GM19452 (cell line): ENCODE results near the gene FAM216B.
A peak's percentile ranks its signal among the peaks of the same experiment; 100 is the strongest.
"Not testable (repeated sequence)": the region's sequence is repeated elsewhere in the genome, so short reads cannot be mapped to it uniquely, and the experiment has no call there.

Source experiments
- ATAC-seq: cut with Tn5 transposase; IDR thresholded peaks from one replicate; pipeline ENCODE4 v1.9.1; 2021; ENCODE audit not compliant: unreplicated experiment

FAM216B gene

GRCh38 chr13:42781352-42781751 is at the start of gene FAM216B:
Gene FAM216B (plus strand): TSS chr13:42781584. CDS start chr13:42784068, 2,484 bp downstream.
- ATAC-seq = no peak

GRCh38 chr13:42732073-42732472 is 49.3 kb upstream of the FAM216B start:
- no peak for ATAC-seq

GRCh38 chr13:42733046-42733445 is 48.3 kb upstream of the FAM216B start:
- no peak for ATAC-seq

- no peak for ATAC-seq
Measured at GRCh38 chr13:42735010-42735409, 46.4 kb upstream of the FAM216B start.

- no peak for ATAC-seq
Measured at GRCh38 chr13:42740753-42741152, 40.6 kb upstream of the FAM216B start.

GRCh38 chr13:42741914-42742313 is 39.5 kb upstream of the FAM216B start:
- no peak for ATAC-seq

- ATAC-seq = no peak
Measured at GRCh38 chr13:42745655-42746054, 35.7 kb upstream of the FAM216B start.

- ATAC-seq = no peak
Measured at GRCh38 chr13:42746866-42747265, 34.5 kb upstream of the FAM216B start.

GRCh38 chr13:42747399-42747873 is 33.9 kb upstream of the FAM216B start:
- no peak for ATAC-seq

- ATAC-seq = no peak
Measured at GRCh38 chr13:42750794-42751193, 30.6 kb upstream of the FAM216B start.

- peak; percentile 76 for ATAC-seq
Measured at GRCh38 chr13:42751693-42752092, 29.7 kb upstream of the FAM216B start.

GRCh38 chr13:42752731-42753130 is 28.7 kb upstream of the FAM216B start:
- no peak for ATAC-seq

GRCh38 chr13:42753697-42754096 is 27.7 kb upstream of the FAM216B start:
- ATAC-seq = no peak

- ATAC-seq = no peak
Measured at GRCh38 chr13:42754801-42755510, 26.4 kb upstream of the FAM216B start.

GRCh38 chr13:42757678-42758420 is 23.5 kb upstream of the FAM216B start:
- no peak for ATAC-seq

GRCh38 chr13:42758515-42758914 is 22.9 kb upstream of the FAM216B start:
- no peak for ATAC-seq

GRCh38 chr13:42760951-42761350 is 20.4 kb upstream of the FAM216B start:
- no peak for ATAC-seq

GRCh38 chr13:42762251-42762650 is 19.1 kb upstream of the FAM216B start:
- ATAC-seq = no peak

- no peak for ATAC-seq
Measured at GRCh38 chr13:42762917-42763316, 18.5 kb upstream of the FAM216B start.

GRCh38 chr13:42766016-42766415 is 15.4 kb upstream of the FAM216B start:
- no peak for ATAC-seq

- no peak for ATAC-seq
Measured at GRCh38 chr13:42769650-42770049, 11.7 kb upstream of the FAM216B start.

GRCh38 chr13:42776558-42776957 is 4.8 kb upstream of the FAM216B start:
- not testable (repeated sequence) for ATAC-seq
